ENCODE measurements around the gene ALDH1B1. TPM values are rescaled to one million over a fixed set of nuclear protein-coding genes. Genes with fewer than 3 reads are reported as not detected.

The ALDH1B1 gene
- total RNA-seq, 1 experiment from 2014 or later, result 29.0 TPM

GRCh38 chr9:38372762-38373619 is 19.5 kb upstream of the ALDH1B1 start:
- intact Hi-C loops (cut with micrococcal nuclease), result no loop called here
- POLR2A ChIA-PET (ENCODE audit: unreplicated experiment), result no interaction called here

GRCh38 chr9:38373679-38374078 is 18.8 kb upstream of the ALDH1B1 start:
- CTCF ChIA-PET, result no interaction called here

More at GRCh38 chr9:38372762-38373619, 19.5 kb upstream of the ALDH1B1 start:
- ATAC-seq, result no peak
- Histone ChIP-seq H3K9me2 (replicated peaks; ENCODE audit: low read length) (no peaks in the 10 kb centered on the region), H3K27ac (ENCODE audit: low read length) (no peak overlapping the region), H3F3A (ENCODE audit: low read length, unreplicated experiment) (no peaks in the 10 kb centered on the region), H3K9me3 (ENCODE audit: low read length) (no peaks in the 10 kb centered on the region), H3K36me3 (ENCODE audit: low read depth, low read length) (no peaks in the 10 kb centered on the region), H3K4me1 (ENCODE audit: insufficient read depth, low read length) (no peaks in the 10 kb centered on the region), H2AFZ (ENCODE audit: low read length) (no peak overlapping the region), H3K4me2 (ENCODE audit: low read length) (no peak overlapping the region), H3K79me2 (ENCODE audit: low read length) (no peaks in the 10 kb centered on the region), H3K4me3 (ENCODE audit: low read length) (no peak overlapping the region), H3K27me3 (ENCODE audit: low read length) (no peaks in the 10 kb centered on the region), H4K20me1 (ENCODE audit: low read length) (no peaks in the 10 kb centered on the region), H3K9ac (ENCODE audit: low read length) (no peak overlapping the region)
- no TSS peak for BruUV-seq (replicated peaks)
- CTCF ChIA-PET, result no interaction called here
- DNase-seq, result no peak
- no peak for TF ChIP-seq CTCF (conservative IDR thresholded peaks at IDR 0.05; ENCODE audit: low read depth, low read length)
- TF ChIP-seq EZH2phosphoT487 (IDR thresholded peaks at IDR 0.05; ENCODE audit: borderline replicate concordance, low read length), result no peak
- TF ChIP-seq EZH2 (IDR thresholded peaks at IDR 0.05; ENCODE audit: low read length, unreplicated experiment), result no peak

More at GRCh38 chr9:38373679-38374078, 18.8 kb upstream of the ALDH1B1 start:
- DNase-seq (no peak), ATAC-seq (no peak)
- Histone ChIP-seq H3F3A (ENCODE audit: low read length, unreplicated experiment) (no peaks in the 10 kb centered on the region), H4K20me1 (ENCODE audit: low read length) (no peaks in the 10 kb centered on the region), H3K27ac (ENCODE audit: low read length) (no peak overlapping the region), H3K4me3 (ENCODE audit: low read length) (no peak overlapping the region), H3K9ac (ENCODE audit: low read length) (no peak overlapping the region), H3K4me2 (ENCODE audit: low read length) (no peak overlapping the region), H2AFZ (ENCODE audit: low read length) (no peak overlapping the region), H3K79me2 (ENCODE audit: low read length) (no peaks in the 10 kb centered on the region), H3K27me3 (ENCODE audit: low read length) (no peaks in the 10 kb centered on the region), H3K9me3 (ENCODE audit: low read length) (no peaks in the 10 kb centered on the region), H3K36me3 (ENCODE audit: low read depth, low read length) (no peaks in the 10 kb centered on the region), H3K4me1 (ENCODE audit: insufficient read depth, low read length) (no peaks in the 10 kb centered on the region), H3K9me2 (replicated peaks; ENCODE audit: low read length) (no peaks in the 10 kb centered on the region)
- POLR2A ChIA-PET (ENCODE audit: unreplicated experiment), result no interaction called here
- intact Hi-C loops (cut with micrococcal nuclease), result no loop called here
- TF ChIP-seq EZH2 (IDR thresholded peaks at IDR 0.05; ENCODE audit: low read length, unreplicated experiment) (no peak), EZH2phosphoT487 (IDR thresholded peaks at IDR 0.05; ENCODE audit: borderline replicate concordance, low read length) (no peak), CTCF (conservative IDR thresholded peaks at IDR 0.05; ENCODE audit: low read depth, low read length) (no peak)
- BruUV-seq (replicated peaks), result no TSS peak

Measured in PC-3 (cell line).